ENCODE results near the gene KRT12. TPM values are rescaled to one million over a fixed set of nuclear protein-coding genes. Genes with fewer than 3 reads are reported as not detected.

KRT12 gene
- total RNA-seq = not detected in 2 replicates

GRCh38 chr17:40866838-40867237, at the start of gene KRT12:
TSS of gene KRT12 (minus strand) at chr17:40867223. CDS start at chr17:40867186, 37 bp downstream.
- DNase-seq (ENCODE audit: extremely low read depth, low read depth, low spot score) = no peak

GRCh38 chr17:40916366-40916765, 49.3 kb upstream of the KRT12 start:
- DNase-seq (ENCODE audit: extremely low read depth, low read depth, low spot score) = no peak

- no peak for DNase-seq (ENCODE audit: extremely low read depth, low read depth, low spot score)
Measured at GRCh38 chr17:40915721-40916256, 48.8 kb upstream of the KRT12 start.

GRCh38 chr17:40915199-40915661, 48.2 kb upstream of the KRT12 start:
- DNase-seq (ENCODE audit: extremely low read depth, low read depth, low spot score) = no peak

GRCh38 chr17:40914075-40914855, 47.2 kb upstream of the KRT12 start:
- no peak for DNase-seq (ENCODE audit: extremely low read depth, low read depth, low spot score)

- no peak for DNase-seq (ENCODE audit: extremely low read depth, low read depth, low spot score)
Measured at GRCh38 chr17:40912486-40913210, 45.6 kb upstream of the KRT12 start.

- DNase-seq (ENCODE audit: extremely low read depth, low read depth, low spot score) = no peak
Measured at GRCh38 chr17:40910441-40910841, 43.4 kb upstream of the KRT12 start.

GRCh38 chr17:40909755-40910154, 42.7 kb upstream of the KRT12 start:
- no peak for DNase-seq (ENCODE audit: extremely low read depth, low read depth, low spot score)

- DNase-seq (ENCODE audit: extremely low read depth, low read depth, low spot score) = peak; percentile 82
Measured at GRCh38 chr17:40909351-40909750, 42.3 kb upstream of the KRT12 start.

- no peak for DNase-seq (ENCODE audit: extremely low read depth, low read depth, low spot score)
Measured at GRCh38 chr17:40906613-40907012, 39.6 kb upstream of the KRT12 start.

- no peak for DNase-seq (ENCODE audit: extremely low read depth, low read depth, low spot score)
Measured at GRCh38 chr17:40905370-40905769, 38.3 kb upstream of the KRT12 start.

GRCh38 chr17:40903129-40903847, 36.3 kb upstream of the KRT12 start:
- no peak for DNase-seq (ENCODE audit: extremely low read depth, low read depth, low spot score)

GRCh38 chr17:40902498-40902897, 35.5 kb upstream of the KRT12 start:
- no peak for DNase-seq (ENCODE audit: extremely low read depth, low read depth, low spot score)

GRCh38 chr17:40901981-40902474, 35.0 kb upstream of the KRT12 start:
- no peak for DNase-seq (ENCODE audit: extremely low read depth, low read depth, low spot score)

GRCh38 chr17:40900809-40901356, 33.9 kb upstream of the KRT12 start:
- no peak for DNase-seq (ENCODE audit: extremely low read depth, low read depth, low spot score)

- DNase-seq (ENCODE audit: extremely low read depth, low read depth, low spot score) = no peak
Measured at GRCh38 chr17:40896916-40897455, 30.0 kb upstream of the KRT12 start.

GRCh38 chr17:40895106-40895730, 28.2 kb upstream of the KRT12 start:
- no peak for DNase-seq (ENCODE audit: extremely low read depth, low read depth, low spot score)

- DNase-seq (ENCODE audit: extremely low read depth, low read depth, low spot score) = no peak
Measured at GRCh38 chr17:40888196-40888720, 21.2 kb upstream of the KRT12 start.

- no peak for DNase-seq (ENCODE audit: extremely low read depth, low read depth, low spot score)
Measured at GRCh38 chr17:40886090-40886489, 19.1 kb upstream of the KRT12 start.

Data from glomerular endothelial cell (primary cell).